HepG2 (cell line): ENCODE measurements around the gene BCAS4. TPM values are rescaled to one million over a fixed set of nuclear protein-coding genes. Genes with fewer than 3 reads are reported as not detected.

Source experiments
- AHR ChIP-seq: IDR thresholded peaks from 2 replicates; pipeline ENCODE4 v1.6.1; 2018; ENCODE audit warnings: missing genetic modification reagents, missing compliant biosample characterization
- CEBPB ChIP-seq: IDR thresholded peaks from 2 replicates; pipeline ENCODE4 v1.6.1; 2011; ENCODE audit warnings: low read depth, low read length, improper control_type of control experiment, borderline replicate concordance
- DMAP1 ChIP-seq: IDR thresholded peaks from 2 replicates; pipeline ENCODE4 v1.6.1; 2016
- HNF4G ChIP-seq, 2 experiments: sonication (generic) in 1 of 2; formaldehyde crosslinking in 1 of 2; IDR thresholded peaks; 2 replicates each; pipeline versions ENCODE4 v1.4.0 to v1.6.1; 2011 to 2020; ENCODE audit warnings: borderline replicate concordance in 2 of 2, low read depth in 2 of 2, mild to moderate bottlenecking in 2 of 2, low read length in 1 of 2, missing genetic modification reagents in 1 of 2, moderate library complexity in 1 of 2
- IRF9 ChIP-seq: sonication (generic); formaldehyde crosslinking; IDR thresholded peaks from 2 replicates; pipeline ENCODE4 v1.8.0; 2022; ENCODE audit warnings: missing genetic modification reagents, mild to moderate bottlenecking, borderline replicate concordance
- KAT2B ChIP-seq: fragments of 150-350 bp; IDR thresholded peaks from 2 replicates; pipeline ENCODE4 v1.6.1; 2014; ENCODE audit warnings: low read depth, low read length, borderline replicate concordance
- NCOA1 ChIP-seq: sonication (generic); formaldehyde crosslinking; IDR thresholded peaks from 2 replicates; pipeline ENCODE4 v1.9.0; 2021; ENCODE audit warnings: missing genetic modification reagents
- RCOR2 ChIP-seq: IDR thresholded peaks from 2 replicates; pipeline ENCODE4 v1.6.1; 2016; ENCODE audit warnings: missing biosample characterization, missing genetic modification reagents
- SP5 ChIP-seq: IDR thresholded peaks from 2 replicates; pipeline ENCODE4 v1.6.1; 2016; ENCODE audit warnings: low read depth, borderline replicate concordance
- U2AF2 ChIP-seq: fragments of 200-400 bp; formaldehyde crosslinking; IDR thresholded peaks from 2 replicates; pipeline ENCODE4 v1.6.1; 2017; ENCODE audit warnings: low read depth, mild to moderate bottlenecking, low read length
- YEATS4 ChIP-seq: sonication (generic); formaldehyde crosslinking; IDR thresholded peaks from 2 replicates; pipeline ENCODE4 v1.4.0; 2020; ENCODE audit warnings: missing genetic modification reagents, borderline replicate concordance
- ZBTB40 ChIP-seq, 2 experiments: fragments of 450-650 bp in 1 of 2; sonication (generic) in 1 of 2; formaldehyde crosslinking in 1 of 2; IDR thresholded peaks; 2 replicates each; pipeline versions ENCODE4 v1.6.1 to v1.8.0; 2016 to 2022; ENCODE audit warnings: antibody characterized with exemption in 1 of 2, mild to moderate bottlenecking in 1 of 2, missing genetic modification reagents in 1 of 2
- ZFP90 ChIP-seq: sonication (generic); formaldehyde crosslinking; IDR thresholded peaks from 2 replicates; pipeline ENCODE4 v1.8.0; 2022; ENCODE audit warnings: missing genetic modification reagents, mild to moderate bottlenecking, inconsistent platforms, borderline replicate concordance
- ZNF225 ChIP-seq: sonication (generic); formaldehyde crosslinking; IDR thresholded peaks from 2 replicates; pipeline ENCODE4 v1.4.0; 2020; ENCODE audit warnings: mild to moderate bottlenecking, missing genetic modification reagents
- ZNF274 ChIP-seq: sonication (generic); formaldehyde crosslinking; IDR thresholded peaks from 2 replicates; pipeline ENCODE4 v1.5.1; 2020; ENCODE audit warnings: mild to moderate bottlenecking, missing genetic modification reagents
- ZNF350 ChIP-seq: sonication (generic); formaldehyde crosslinking; IDR thresholded peaks from 2 replicates; pipeline ENCODE4 v1.4.0; 2020; ENCODE audit warnings: mild to moderate bottlenecking, low read depth, missing genetic modification reagents, borderline replicate concordance
- ZNF383 ChIP-seq: sonication (generic); formaldehyde crosslinking; IDR thresholded peaks from 2 replicates; pipeline ENCODE4 v1.4.0; 2020; ENCODE audit warnings: missing genetic modification reagents, mild to moderate bottlenecking, borderline replicate concordance
- ZNF672 ChIP-seq: sonication (generic); formaldehyde crosslinking; IDR thresholded peaks from 2 replicates; pipeline ENCODE4 v1.8.1; 2022; ENCODE audit warnings: missing genetic modification reagents
- polyA plus RNA-seq, 8 experiments: library from polyadenylated mRNA; depleted of rRNA in 3 of 8; stranded (reverse) in 7 of 8; unstranded in 1 of 8; fragments of >200 nt; fragmentation: Illumina TruSeq in 4 of 8; extraction: Trizol in 4 of 8; gene quantifications; 2 replicates each; pipeline versions ENCODE4 v1.2.1 to v1.2.3, GENCODE V29; 2011 to 2016; ENCODE audit warnings: low read depth in 4 of 8, missing spikeins in 1 of 8, mixed read lengths in 1 of 8; ENCODE audit not compliant: insufficient read depth in 1 of 8
- total RNA-seq, 5 experiments: library from RNA; depleted of rRNA; stranded (reverse); fragments of >200 nt; fragmentation: Illumina TruSeq; extraction: Trizol; gene quantifications; 2 replicates each; pipeline ENCODE4 v1.2.3, GENCODE V29; 2016; ENCODE audit warnings: low read depth in 1 of 5

The BCAS4 gene
- total and polyA plus RNA-seq, 2 of the 13 experiments (the other 11 are each of a cell fraction or from before 2014, with no cell fraction given) = 7.2 to 8.0 TPM

GRCh38 chr20:50855498-50856474 is 60.9 kb downstream of the BCAS4 start (continued):
- TF ChIP-seq IRF9 = no peak; the same call in 1 of the 2 replicates
- no peak for TF ChIP-seq DMAP1 (CRISPR knock-in tag)
- TF ChIP-seq ZNF383 (CRISPR knock-in tag) = no peak
- TF ChIP-seq SP5 = no peak
- TF ChIP-seq ZBTB40 (IDR thresholded peaks at IDR 0.05) = no peak
- TF ChIP-seq ZBTB40 (CRISPR knock-in tag; IDR thresholded peaks at IDR 0.05) = 0 out of 2 replicates have a peak, but pooled peaks have one; percentile 12
- peak; percentile 44; the same call in 1 of the 2 replicates for TF ChIP-seq ZNF350 (CRISPR knock-in tag)
- no peak for TF ChIP-seq AHR (CRISPR knock-in tag)
- no peak for TF ChIP-seq YEATS4 (CRISPR knock-in tag)
- TF ChIP-seq ZNF274 (CRISPR knock-in tag) = 0 out of 2 replicates have a peak, but pooled peaks have one; percentile 21
- no peak for TF ChIP-seq NCOA1 (CRISPR knock-in tag)
- TF ChIP-seq ZNF672 (CRISPR knock-in tag) = no peak
- TF ChIP-seq HNF4G (IDR thresholded peaks at IDR 0.05; ENCODE audit: borderline replicate concordance, low read depth, low read length) = no peak
- no peak for TF ChIP-seq HNF4G (CRISPR knock-in tag; IDR thresholded peaks at IDR 0.05; ENCODE audit: borderline replicate concordance, low read depth)
- TF ChIP-seq ZNF225 = no peak
- no peak for TF ChIP-seq KAT2B
- TF ChIP-seq CEBPB = no peak
- TF ChIP-seq U2AF2 = no peak
- TF ChIP-seq RCOR2 (CRISPR knock-in tag) = peak; percentile 63; the same call in 1 of the 2 replicates
- 0 out of 2 replicates have a peak, but pooled peaks have one; percentile 50 for TF ChIP-seq ZFP90 (CRISPR knock-in tag)
